Heart right ventricle (tissue), 16 donors: ENCODE data around the gene TNNT1. TPM values are rescaled to one million over a fixed set of nuclear protein-coding genes. Genes with fewer than 3 reads are reported as not detected.

Source experiments
- ATAC-seq, 8 donors: fragments of 200-7000 bp; cut with Tn5 transposase; one replicate each; pipeline ENCODE4 v1.9.1; 2020; ENCODE audit warnings: mild to moderate bottlenecking in 8 of 8, moderate library complexity in 8 of 8, moderate number of reproducible peaks in 1 of 8
- DNase-seq, 2 donors: peaks; one replicate each; pipeline ENCODE4 v3.0.0-alpha.2; 2020
- H3K27ac ChIP-seq, 10 donors: fragments of 200-600 bp; sonication (generic) in 2 of 10; one replicate each; pipeline versions ENCODE4 v1.5.0 to v1.8.0; 2020 to 2022; ENCODE audit warnings: mild to moderate bottlenecking in 3 of 10
- H3K27me3 ChIP-seq, 7 donors: fragments of 200-600 bp; one replicate each; pipeline ENCODE4 v1.8.0; 2021 to 2022; ENCODE audit warnings: mild to moderate bottlenecking in 2 of 7
- H3K36me3 ChIP-seq, 9 donors: fragments of 200-600 bp; sonication (generic) in 1 of 9; one replicate each; pipeline versions ENCODE4 v1.5.0 to v1.8.0; 2020 to 2022; ENCODE audit warnings: mild to moderate bottlenecking in 2 of 9
- H3K4me1 ChIP-seq, 9 donors: fragments of 200-600 bp; sonication (generic) in 1 of 9; one replicate each; pipeline versions ENCODE4 v1.5.0 to v1.8.0; 2020 to 2022; ENCODE audit warnings: mild to moderate bottlenecking in 4 of 9
- H3K4me3 ChIP-seq, 10 donors: fragments of 200-600 bp; sonication (generic) in 2 of 10; one replicate each; pipeline versions ENCODE4 v1.5.0 to v1.8.0; 2020 to 2022; ENCODE audit warnings: mild to moderate bottlenecking in 7 of 10, moderate library complexity in 2 of 10
- H3K9me3 ChIP-seq, 11 donors: fragments of 200-600 bp in 10 of 11; sonication (generic) in 2 of 11; one replicate each; pipeline versions ENCODE4 v1.5.0 to v1.8.0; 2013 to 2022; ENCODE audit warnings: mild to moderate bottlenecking in 2 of 11, control low read depth in 1 of 11, moderate library complexity in 1 of 11
- CTCF ChIP-seq, 9 donors: fragments of 200-600 bp; sonication (generic) in 2 of 9; IDR thresholded peaks; one replicate each; pipeline versions ENCODE4 v1.5.0 to v1.8.0; 2021 to 2022; ENCODE audit warnings: antibody characterized with exemption in 9 of 9, mild to moderate bottlenecking in 5 of 9, moderate library complexity in 1 of 9
- WGBS, 2 donors: extraction: QIAGEN DNeasy Blood & Tissue Kit; methylation state at CpG; one replicate each; pipeline ENCODE4 v1.1.7; 2013; ENCODE audit warnings: inconsistent platforms in 1 of 2; 5-methylcytosine and 5-hydroxymethylcytosine counted together
- intact Hi-C, 10 donors: fragments of 100-400 bp; cut with DNase I; formaldehyde crosslinking; loops; one replicate each; pipeline versions ENCODE4 v1.11.1 to v1.14.2; 2022
- polyA plus RNA-seq, 2 donors: library from polyadenylated mRNA; stranded (reverse); fragments of 200-250 nt; gene quantifications; one replicate each; pipeline ENCODE4 v1.2.3, GENCODE V29; 2013
- total RNA-seq, 10 donors: library from RNA; stranded (reverse); fragmentation: NEBNext Ultra II Directional in 3 of 10; extraction: Animal tissue kit (Norgen Biotek cat#: 25700) in 3 of 10; gene quantifications; one replicate each; pipeline versions ENCODE4 v1.2.1 to v1.2.4, GENCODE V29; 2021 to 2023
- donor health status: Arrhythmogenic right ventricular cardiomyopathy.
- donor health status: ischemic (EF 13 %, LVEDD 7.1; RV severe dilation, severe dysfunction).
- donor health status: healthy with polysubstance abuse.
- donor health status: DM: no; HTN: yes; CAD: no.
- donor health status: DM: no; HTN: no; CAD: no.
- donor health status: ischemic (EF 25% LVEDD 6.9; RV normal size, moderate dysfunction).
- donor health status: ischemic (EF 25% LVEDD 5.7; RV mildly dilated, moderate dysfunction).
- donor health status: healthy.
- donor health status: DM: yes; HTN: yes; CAD: no.
- donor health status: Ischemic cardiomyopathy.
- donor health status: ischemic (EF 35%, LVEDD 5.7; RV mildly dilated, moderate dysfunction).
- donor health status: nonischemic (EF 11% LVEDD 7.7; RV severe dilation, severe dysfunction).
- donor health status: DM: yes; HTN: yes; CAD: no.
- donor health status: PGD.
- donor health status: ischemic (EF 29% LVEDD 5.4; RV normal size, mild dysfunction).
- donor health status: nonischemic (EF 23%, LVEDD 6.1; RV moderate dilation, normal function).

Gene TNNT1
- total and polyA plus RNA-seq, 12 donors, result 19.7 to 721 (median 97.1) TPM

GRCh38 chr19:55147545-55148251 is 1.3 kb downstream of the TNNT1 start:
- TF ChIP-seq CTCF (IDR thresholded peaks at IDR 0.05), result no peak
- ATAC-seq (peak in 2 of 8 donors; percentile 2 to 4), DNase-seq (no peak)
- H3K4me1 ChIP-seq, result peaks cover 0 to 50% (median 11%) of the 10 kb centered on the region in 9 donors
- H3K9me3 ChIP-seq, result peaks cover 0 to 7% (median 0%) of the 10 kb centered on the region in 11 donors
- H3K27ac ChIP-seq, result peak overlapping the region in 5 of 10 donors; percentile 16 to 80 (median 67)
- WGBS, 2 donors, result 25 to 37% methylated on average over 8 to 9 of the region's 9 CpGs
- no peak overlapping the region for H3K4me3 ChIP-seq
- intact Hi-C loops, result loop anchor here in 2 of 10 donors (10.0 kb wide), 2 partner anchors 357 to 487 kb away; no protein-coding TSS in a partner anchor
- peaks cover 0 to 35% (median 0%) of the 10 kb centered on the region in 9 donors for H3K36me3 ChIP-seq
- peaks cover 0 to 66% (median 57%) of the 10 kb centered on the region in 7 donors for H3K27me3 ChIP-seq

GRCh38 chr19:55146705-55147273 is 2.2 kb downstream of the TNNT1 start:
- Histone ChIP-seq H3K4me3 (peak overlapping the region in 1 of 10 donors; percentile 26), H3K27ac (peak overlapping the region in 2 of 10 donors; percentile 28 to 31), H3K36me3 (peaks cover 0 to 29% (median 0%) of the 10 kb centered on the region in 9 donors), H3K27me3 (peaks cover 0 to 75% (median 66%) of the 10 kb centered on the region in 7 donors), H3K4me1 (peaks cover 0 to 41% (median 11%) of the 10 kb centered on the region in 9 donors), H3K9me3 (peaks cover 0 to 3% (median 0%) of the 10 kb centered on the region in 11 donors)
- DNase-seq (no peak), ATAC-seq (peak in 7 of 8 donors; percentile 2 to 41 (median 13))
- intact Hi-C loops, result loop anchor here in 2 of 10 donors (10.0 kb wide), 2 partner anchors 358 to 488 kb away; no protein-coding TSS in a partner anchor
- TF ChIP-seq CTCF (IDR thresholded peaks at IDR 0.05), result no peak
- WGBS, 2 donors, result 5 to 6% methylated on average over 26 of the region's 27 CpGs

GRCh38 chr19:55146078-55146704 is 2.8 kb downstream of the TNNT1 start:
- H3K36me3 ChIP-seq, result peaks cover 0 to 23% (median 0%) of the 10 kb centered on the region in 9 donors
- intact Hi-C loops, result loop anchor here in 2 of 10 donors (10.0 kb wide), 2 partner anchors 359 to 489 kb away; no protein-coding TSS in a partner anchor
- peak in 3 of 8 donors; percentile 2 to 7 (median 2) for ATAC-seq
- peaks cover 0 to 41% (median 8%) of the 10 kb centered on the region in 9 donors for H3K4me1 ChIP-seq
- H3K27me3 ChIP-seq, result peaks cover 0 to 81% (median 72%) of the 10 kb centered on the region in 7 donors
- H3K9me3 ChIP-seq, result no peaks in the 10 kb centered on the region
- H3K4me3 ChIP-seq, result peak overlapping the region in 1 of 10 donors; percentile 26
- H3K27ac ChIP-seq, result peak overlapping the region in 2 of 10 donors; percentile 28 to 31
- peak in 7 of 9 donors; percentile 26 to 51 (median 41) for TF ChIP-seq CTCF (IDR thresholded peaks at IDR 0.05)
- WGBS, 2 donors, result 4 to 12% methylated on average over 24 to 40 of the region's 41 CpGs
- no peak for DNase-seq

- TF ChIP-seq CTCF (IDR thresholded peaks at IDR 0.05), result no peak
- no peak for DNase-seq
- Histone ChIP-seq H3K9me3 (no peaks in the 10 kb centered on the region), H3K4me3 (no peak overlapping the region), H3K36me3 (peaks cover 0 to 25% (median 0%) of the 10 kb centered on the region in 9 donors), H3K4me1 (peaks cover 0 to 34% (median 4%) of the 10 kb centered on the region in 9 donors), H3K27me3 (peaks cover 0 to 91% (median 78%) of the 10 kb centered on the region in 7 donors), H3K27ac (no peak overlapping the region)
- no peak for ATAC-seq
- WGBS, 2 donors, result 23 to 47% methylated on average over 3 of the region's 3 CpGs
- intact Hi-C loops, result loop anchor here in 2 of 10 donors (10.0 kb wide), 2 partner anchors 360 to 490 kb away; no protein-coding TSS in a partner anchor
These were observed 3.8 kb downstream of the TNNT1 start for GRCh38 chr19:55145232-55145631.
